ENCODE results near the gene BICDL1.

DNA sequence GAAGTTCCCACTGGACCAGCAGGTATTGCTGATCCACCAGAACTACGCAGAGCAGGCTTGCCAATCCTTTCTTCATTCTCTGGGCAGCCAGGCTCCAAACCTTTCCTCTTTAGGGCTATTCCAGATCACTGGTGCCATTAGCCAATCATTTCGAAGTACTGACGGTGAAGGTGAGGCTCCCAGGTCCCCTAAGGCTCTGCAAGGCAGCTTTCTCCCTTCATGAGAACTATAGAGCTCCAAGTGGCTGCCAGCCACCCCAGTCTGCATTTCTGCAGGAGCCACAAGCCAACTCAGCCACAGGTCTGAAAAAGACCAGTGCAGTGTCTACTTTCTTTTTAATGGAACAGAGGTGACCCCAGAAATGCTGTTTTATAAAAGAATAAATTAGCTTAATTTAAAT is 78.9 kb downstream of the BICDL1 start:
- TF ChIP-seq POLR2AphosphoS5 (IDR thresholded peaks at IDR 0.05; ENCODE audit: low read depth, low read length) = no peak
- no peak for TF ChIP-seq POLR2A (IDR thresholded peaks at IDR 0.05; ENCODE audit: low read depth, low read length)
